ENCODE results near the gene SPHK1. TPM values are rescaled to one million over a fixed set of nuclear protein-coding genes. Genes with fewer than 3 reads are reported as not detected.

Gene SPHK1
- total RNA-seq, 4 donors from 2014 or later = 0.66 to 5.0 (median 2.5) TPM

- TF ChIP-seq POLR2A (IDR thresholded peaks at IDR 0.05) (no peak), CTCF (IDR thresholded peaks at IDR 0.05 in 4 of 5, conservative IDR thresholded peaks at IDR 0.05 in 1 of 5) (peak; percentile 65 to 77 (median 66))
- in situ Hi-C loops (cut with MboI; ENCODE audit: low sequenced_read_pairs in 4 of 4) (no loop called here), intact Hi-C loops (cut with DNase I; ENCODE audit: low total_unique reads) (loop anchor here (1.0 to 10.0 kb wide), 2 partner anchors 98 to 283 kb away; no protein-coding TSS in a partner anchor)
- ATAC-seq = peak in 1 of 2 donors; percentile 33
- H3K27ac ChIP-seq = no peak overlapping the region
- peaks cover 35 to 47% of the 10 kb centered on the region in 2 donors for H3K4me1 ChIP-seq
- H3K9me3 ChIP-seq = no peaks in the 10 kb centered on the region
- H3K27me3 ChIP-seq = no peaks in the 10 kb centered on the region
- DNase-seq = peak in 1 of 2 donors; percentile 65
- H3K4me3 ChIP-seq = no peak overlapping the region
- H3K36me3 ChIP-seq = peaks cover 0 to 14% of the 10 kb centered on the region in 2 donors
These were observed 23.8 kb downstream of the SPHK1 start for GRCh38 chr17:76408037-76408849.

- DNase-seq = no peak
- intact Hi-C loops (cut with DNase I; ENCODE audit: low total_unique reads) = no loop called here
- H3K9me3 ChIP-seq = no peaks in the 10 kb centered on the region
- peaks cover 0 to 5% of the 10 kb centered on the region in 2 donors for H3K36me3 ChIP-seq
- H3K27me3 ChIP-seq = no peaks in the 10 kb centered on the region
- TF ChIP-seq POLR2A (IDR thresholded peaks at IDR 0.05) = no peak
- TF ChIP-seq CTCF (IDR thresholded peaks at IDR 0.05 in 4 of 5, conservative IDR thresholded peaks at IDR 0.05 in 1 of 5) = no peak
- H3K4me1 ChIP-seq = peaks cover 39 to 51% of the 10 kb centered on the region in 2 donors
- no peak overlapping the region for H3K27ac ChIP-seq
- in situ Hi-C loops (cut with MboI; ENCODE audit: low sequenced_read_pairs in 4 of 4) = no loop called here
- ATAC-seq = no peak
- H3K4me3 ChIP-seq = no peak overlapping the region
These were observed 26.0 kb downstream of the SPHK1 start for GRCh38 chr17:76410328-76410965.

- Histone ChIP-seq H3K27ac (no peak overlapping the region), H3K4me1 (peaks cover 37 to 49% of the 10 kb centered on the region in 2 donors), H3K9me3 (no peaks in the 10 kb centered on the region), H3K36me3 (peaks cover 0 to 5% of the 10 kb centered on the region in 2 donors), H3K4me3 (no peak overlapping the region), H3K27me3 (no peaks in the 10 kb centered on the region)
- ATAC-seq (no peak), DNase-seq (no peak)
- intact Hi-C loops (cut with DNase I; ENCODE audit: low total_unique reads) (no loop called here), in situ Hi-C loops (cut with MboI; ENCODE audit: low sequenced_read_pairs in 4 of 4) (no loop called here)
- no peak for TF ChIP-seq POLR2A (IDR thresholded peaks at IDR 0.05)
- TF ChIP-seq CTCF (IDR thresholded peaks at IDR 0.05 in 4 of 5, conservative IDR thresholded peaks at IDR 0.05 in 1 of 5) = no peak
These were observed 26.8 kb downstream of the SPHK1 start for GRCh38 chr17:76411247-76411646.

- Histone ChIP-seq H3K27me3 (no peaks in the 10 kb centered on the region), H3K27ac (peak overlapping the region in 3 of 4 donors; percentile 5 to 46 (median 24)), H3K9me3 (no peaks in the 10 kb centered on the region), H3K4me1 (peaks cover 41 to 47% of the 10 kb centered on the region in 2 donors), H3K4me3 (no peak overlapping the region), H3K36me3 (peaks cover 0 to 5% of the 10 kb centered on the region in 2 donors)
- TF ChIP-seq POLR2A (IDR thresholded peaks at IDR 0.05) (no peak), CTCF (IDR thresholded peaks at IDR 0.05 in 4 of 5, conservative IDR thresholded peaks at IDR 0.05 in 1 of 5) (no peak)
- in situ Hi-C loops (cut with MboI; ENCODE audit: low sequenced_read_pairs in 4 of 4) = no loop called here
- ATAC-seq = no peak
- DNase-seq = no peak
- intact Hi-C loops (cut with DNase I; ENCODE audit: low total_unique reads) = loop anchor here (5.0 kb wide), 1 partner anchor 38 kb away; the partner anchor contains the start of gene UBE2O
These were observed 30.2 kb downstream of the SPHK1 start for GRCh38 chr17:76414334-76415295.

Data from gastrocnemius medialis (tissue), 4 donors.